ENCODE results near the gene SOST.

Gene SOST

DNA sequence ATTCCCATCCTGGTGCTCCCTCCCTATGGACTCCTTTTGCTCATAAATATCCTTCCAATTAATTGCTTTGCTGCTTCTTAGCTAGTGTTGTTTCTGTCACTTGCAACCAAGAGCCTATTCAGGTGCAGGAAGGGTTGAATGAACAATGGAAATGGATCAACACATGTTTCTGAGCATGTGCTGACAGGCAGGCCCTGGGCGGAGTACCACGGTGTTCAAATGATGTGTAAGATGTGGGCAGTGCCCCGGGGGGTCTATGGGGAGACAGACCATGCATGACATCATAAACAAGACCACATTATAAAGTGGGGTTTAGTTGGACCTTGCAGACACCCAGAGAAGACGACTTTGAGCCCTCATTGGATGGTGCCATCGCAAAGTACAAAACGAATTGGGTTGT, 48.5 kb downstream of the SOST start:
- TF ChIP-seq, protein P1, sequence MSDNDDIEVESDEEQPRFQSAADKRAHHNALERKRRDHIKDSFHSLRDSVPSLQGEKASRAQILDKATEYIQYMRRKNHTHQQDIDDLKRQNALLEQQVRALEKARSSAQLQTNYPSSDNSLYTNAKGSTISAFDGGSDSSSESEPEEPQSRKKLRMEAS (IDR thresholded peaks at IDR 0.05; ENCODE audit: low read depth, low read length), result no peak
- TF ChIP-seq MYC (IDR thresholded peaks at IDR 0.05; ENCODE audit: low read depth, low read length), result no peak
- no peak for TF ChIP-seq POLR2A (IDR thresholded peaks at IDR 0.05; ENCODE audit: extremely low read depth, insufficient read length)
- TF ChIP-seq, protein P2, sequence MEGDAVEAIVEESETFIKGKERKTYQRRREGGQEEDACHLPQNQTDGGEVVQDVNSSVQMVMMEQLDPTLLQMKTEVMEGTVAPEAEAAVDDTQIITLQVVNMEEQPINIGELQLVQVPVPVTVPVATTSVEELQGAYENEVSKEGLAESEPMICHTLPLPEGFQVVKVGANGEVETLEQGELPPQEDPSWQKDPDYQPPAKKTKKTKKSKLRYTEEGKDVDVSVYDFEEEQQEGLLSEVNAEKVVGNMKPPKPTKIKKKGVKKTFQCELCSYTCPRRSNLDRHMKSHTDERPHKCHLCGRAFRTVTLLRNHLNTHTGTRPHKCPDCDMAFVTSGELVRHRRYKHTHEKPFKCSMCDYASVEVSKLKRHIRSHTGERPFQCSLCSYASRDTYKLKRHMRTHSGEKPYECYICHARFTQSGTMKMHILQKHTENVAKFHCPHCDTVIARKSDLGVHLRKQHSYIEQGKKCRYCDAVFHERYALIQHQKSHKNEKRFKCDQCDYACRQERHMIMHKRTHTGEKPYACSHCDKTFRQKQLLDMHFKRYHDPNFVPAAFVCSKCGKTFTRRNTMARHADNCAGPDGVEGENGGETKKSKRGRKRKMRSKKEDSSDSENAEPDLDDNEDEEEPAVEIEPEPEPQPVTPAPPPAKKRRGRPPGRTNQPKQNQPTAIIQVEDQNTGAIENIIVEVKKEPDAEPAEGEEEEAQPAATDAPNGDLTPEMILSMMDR (IDR thresholded peaks at IDR 0.05; ENCODE audit: low read depth, low read length), result no peak
- no peak overlapping the region for H3K4me3 ChIP-seq (ENCODE audit: low read depth, low read length)

DNA sequence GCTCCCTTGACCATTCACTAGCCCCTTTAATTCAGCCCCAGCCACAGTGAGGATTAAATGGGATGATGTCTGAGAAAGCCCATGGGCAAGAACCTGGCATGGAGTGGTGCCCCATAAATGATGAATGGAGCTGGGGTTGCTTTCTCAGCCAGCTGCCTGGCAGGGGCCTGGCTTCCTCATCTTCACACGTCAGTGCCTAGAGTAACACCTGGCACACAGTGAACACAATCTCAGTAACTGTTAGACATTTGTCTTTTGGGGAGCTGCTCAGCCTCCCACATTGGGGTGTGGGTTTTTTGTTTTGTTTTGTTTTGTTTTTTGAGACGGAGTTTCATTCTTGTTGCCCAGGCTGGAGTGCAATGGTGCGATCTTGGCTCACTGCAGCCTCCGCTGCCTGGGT, 49.4 kb downstream of the SOST start:
- no peak for DNase-seq (ENCODE audit: low read depth)
- H3K4me3 ChIP-seq (ENCODE audit: low read depth, low read length), result no peak overlapping the region
- no peak for TF ChIP-seq POLR2A (IDR thresholded peaks at IDR 0.05; ENCODE audit: extremely low read depth, insufficient read length)
- no peak for TF ChIP-seq MYC (IDR thresholded peaks at IDR 0.05; ENCODE audit: low read depth, low read length)
- TF ChIP-seq, protein P2 (IDR thresholded peaks at IDR 0.05; ENCODE audit: low read depth, low read length), result no peak
- TF ChIP-seq, protein P1 (IDR thresholded peaks at IDR 0.05; ENCODE audit: low read depth, low read length), result no peak

More for the DNA sequence above, 48.5 kb downstream of the SOST start:
- no peak for DNase-seq (ENCODE audit: low read depth)

DNA sequence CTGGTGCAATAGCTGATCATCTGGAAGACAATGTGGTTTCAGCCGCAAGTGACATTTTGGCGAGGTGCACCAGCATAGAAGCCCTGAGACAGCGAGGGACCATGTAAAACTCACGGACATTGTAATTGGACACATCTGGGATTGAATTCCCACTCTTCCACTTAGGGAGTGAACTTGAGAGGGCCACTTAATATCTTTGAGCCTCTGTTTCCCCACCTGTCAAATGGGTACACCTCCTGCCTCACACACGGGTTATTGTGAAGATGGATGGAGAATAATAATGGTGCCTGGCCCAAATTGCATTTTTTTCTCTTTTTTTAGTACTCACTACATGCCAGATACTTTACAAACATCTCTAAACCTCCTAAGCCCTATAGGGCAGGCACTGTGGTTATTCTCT, 51.4 kb downstream of the SOST start:
- TF ChIP-seq, protein P2 (IDR thresholded peaks at IDR 0.05; ENCODE audit: low read depth, low read length), result no peak
- TF ChIP-seq MYC (IDR thresholded peaks at IDR 0.05; ENCODE audit: low read depth, low read length) (no peak), POLR2A (IDR thresholded peaks at IDR 0.05; ENCODE audit: extremely low read depth, insufficient read length) (no peak)
- TF ChIP-seq, protein P1 (IDR thresholded peaks at IDR 0.05; ENCODE audit: low read depth, low read length), result no peak
- no peak overlapping the region for H3K4me3 ChIP-seq (ENCODE audit: low read depth, low read length)
- no peak for DNase-seq (ENCODE audit: low read depth)

DNA sequence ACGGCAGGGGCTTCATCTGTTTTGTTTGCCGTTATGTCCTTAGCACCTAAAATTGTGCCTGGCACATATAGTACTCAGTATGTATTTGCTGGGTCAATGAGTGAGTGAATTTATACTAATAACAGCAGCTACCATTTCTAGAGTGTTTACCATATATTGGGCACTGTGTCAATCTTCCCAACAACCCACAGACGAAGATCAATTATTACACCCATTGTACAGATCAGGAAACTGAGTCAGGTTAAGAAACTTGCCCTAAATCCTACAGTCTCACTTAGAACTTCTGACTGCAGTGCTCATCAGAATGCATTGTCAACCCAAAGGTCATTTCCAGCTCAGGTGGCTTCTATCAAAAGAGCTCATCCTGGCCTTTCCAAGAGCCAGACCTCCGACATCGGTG, 52.4 kb downstream of the SOST start:
- TF ChIP-seq, protein P2 (IDR thresholded peaks at IDR 0.05; ENCODE audit: low read depth, low read length), result no peak
- TF ChIP-seq POLR2A (IDR thresholded peaks at IDR 0.05; ENCODE audit: extremely low read depth, insufficient read length), result no peak
- TF ChIP-seq, protein P1 (IDR thresholded peaks at IDR 0.05; ENCODE audit: low read depth, low read length), result no peak
- no peak for TF ChIP-seq MYC (IDR thresholded peaks at IDR 0.05; ENCODE audit: low read depth, low read length)
- no peak for DNase-seq (ENCODE audit: low read depth)
- H3K4me3 ChIP-seq (ENCODE audit: low read depth, low read length), result no peak overlapping the region

Measured in NB4 (cell line).